Measurements from ENCODE around the gene ZCCHC4.

DNA sequence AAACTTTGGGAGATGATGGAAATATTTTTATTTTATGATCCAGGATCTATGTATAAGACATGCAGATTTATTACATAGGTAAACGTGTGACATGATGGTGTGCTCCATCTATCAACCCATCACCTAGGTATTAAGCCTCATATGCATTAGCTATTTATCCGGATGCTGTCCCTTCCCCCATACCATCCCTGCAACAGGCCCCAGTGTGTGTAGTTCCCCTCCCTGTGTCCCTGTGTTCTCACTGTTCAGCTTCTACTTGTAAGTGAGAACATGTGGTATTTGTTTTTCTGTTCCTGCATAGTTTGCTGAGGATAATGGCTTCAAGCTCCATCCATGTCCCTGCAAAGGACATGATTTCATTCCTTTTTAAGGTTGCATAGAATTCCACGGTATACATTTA is 28.1 kb upstream of the ZCCHC4 start:
- TF ChIP-seq, protein P1, sequence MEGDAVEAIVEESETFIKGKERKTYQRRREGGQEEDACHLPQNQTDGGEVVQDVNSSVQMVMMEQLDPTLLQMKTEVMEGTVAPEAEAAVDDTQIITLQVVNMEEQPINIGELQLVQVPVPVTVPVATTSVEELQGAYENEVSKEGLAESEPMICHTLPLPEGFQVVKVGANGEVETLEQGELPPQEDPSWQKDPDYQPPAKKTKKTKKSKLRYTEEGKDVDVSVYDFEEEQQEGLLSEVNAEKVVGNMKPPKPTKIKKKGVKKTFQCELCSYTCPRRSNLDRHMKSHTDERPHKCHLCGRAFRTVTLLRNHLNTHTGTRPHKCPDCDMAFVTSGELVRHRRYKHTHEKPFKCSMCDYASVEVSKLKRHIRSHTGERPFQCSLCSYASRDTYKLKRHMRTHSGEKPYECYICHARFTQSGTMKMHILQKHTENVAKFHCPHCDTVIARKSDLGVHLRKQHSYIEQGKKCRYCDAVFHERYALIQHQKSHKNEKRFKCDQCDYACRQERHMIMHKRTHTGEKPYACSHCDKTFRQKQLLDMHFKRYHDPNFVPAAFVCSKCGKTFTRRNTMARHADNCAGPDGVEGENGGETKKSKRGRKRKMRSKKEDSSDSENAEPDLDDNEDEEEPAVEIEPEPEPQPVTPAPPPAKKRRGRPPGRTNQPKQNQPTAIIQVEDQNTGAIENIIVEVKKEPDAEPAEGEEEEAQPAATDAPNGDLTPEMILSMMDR (IDR thresholded peaks at IDR 0.05; ENCODE audit: borderline replicate concordance, extremely low read depth, low read length, poor library complexity, severe bottlenecking), result no peak
- TF ChIP-seq EZH2 (IDR thresholded peaks at IDR 0.05; ENCODE audit: borderline replicate concordance, low read depth, low read length, severe bottlenecking), result no peak
